ENCODE measurements around the gene CIRBP. TPM values are rescaled to one million over a fixed set of nuclear protein-coding genes. Genes with fewer than 3 reads are reported as not detected.

CIRBP gene
- total and polyA plus RNA-seq, 2 of the 13 experiments (the other 11 are each of a cell fraction or from before 2014, with no cell fraction given), result 133 to 140 TPM

DNA sequence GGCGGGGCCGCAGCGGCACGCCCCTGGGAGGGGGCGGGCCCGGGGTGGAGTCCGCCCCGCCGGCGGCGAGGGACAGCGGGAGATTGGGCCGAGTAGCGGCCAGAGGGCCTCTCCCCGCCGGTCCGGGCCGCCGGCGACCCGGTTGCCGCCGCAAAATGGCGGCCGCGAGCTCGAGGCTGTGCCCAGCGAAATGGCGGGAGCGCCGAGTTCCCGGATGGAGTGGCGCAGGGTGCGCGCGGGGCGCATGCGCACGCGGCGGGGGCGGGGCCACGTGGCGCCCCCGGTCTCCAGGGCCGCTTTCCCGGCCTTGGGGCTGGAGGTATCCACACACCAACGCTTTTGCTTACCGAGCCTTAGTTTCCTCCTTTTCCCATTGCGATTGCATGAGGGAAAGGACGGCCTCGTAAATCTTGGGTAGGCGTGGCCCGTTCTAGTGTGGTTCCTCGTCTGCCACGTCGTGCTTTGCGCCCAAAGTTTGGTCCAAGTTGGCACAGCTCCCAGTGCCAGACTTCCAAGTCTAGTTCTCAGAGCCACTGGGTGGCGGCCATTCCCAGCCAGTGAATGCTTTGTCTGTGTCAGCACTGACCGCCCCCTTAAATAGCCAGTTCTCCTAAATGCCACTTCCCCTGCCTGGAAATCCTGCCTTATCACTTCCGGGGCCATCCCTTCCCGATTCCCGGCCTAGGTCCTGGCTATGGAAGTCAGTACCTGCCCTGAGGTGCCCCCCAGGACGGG lies 513 bp downstream of the CIRBP start (continued):
- TF ChIP-seq ZFP36L1 (CRISPR knock-in tag; IDR thresholded peaks at IDR 0.05) (no peak), PHB2 (IDR thresholded peaks at IDR 0.05; ENCODE audit: partially characterized antibody) (no peak), ZBTB2 (CRISPR knock-in tag; IDR thresholded peaks at IDR 0.05; ENCODE audit: low read depth) (no peak; the same call in none of the 2 replicates), RFXAP (CRISPR knock-in tag; IDR thresholded peaks at IDR 0.05; ENCODE audit: borderline replicate concordance) (no peak; the same call in 1 of the 2 replicates), ERF (CRISPR knock-in tag; IDR thresholded peaks at IDR 0.05) (peak; percentile 53; the same call in 1 of the 2 replicates), ZNF776 (CRISPR knock-in tag; IDR thresholded peaks at IDR 0.05) (no peak), DDIT3 (CRISPR knock-in tag; IDR thresholded peaks at IDR 0.05) (no peak), ZGPAT (CRISPR knock-in tag; IDR thresholded peaks at IDR 0.05) (no peak), KDM5A (IDR thresholded peaks at IDR 0.05; ENCODE audit: borderline replicate concordance, low read length) (peak; percentile 50; the same call in 1 of the 2 replicates), CEBPB (IDR thresholded peaks at IDR 0.05; ENCODE audit: borderline replicate concordance, low read depth, low read length) (no peak), ZNF850 (CRISPR knock-in tag; conservative IDR thresholded peaks at IDR 0.05) (no peak), ZNF781 (CRISPR knock-in tag; IDR thresholded peaks at IDR 0.05; ENCODE audit: borderline replicate concordance, not compliant biosample characterization) (no peak), ZNF558 (CRISPR knock-in tag; IDR thresholded peaks at IDR 0.05; ENCODE audit: borderline replicate concordance) (no peak), TRIM22 (IDR thresholded peaks at IDR 0.05) (no peak), HHEX (CRISPR knock-in tag; IDR thresholded peaks at IDR 0.05) (no peak)
- TF ChIP-seq, protein P1, sequence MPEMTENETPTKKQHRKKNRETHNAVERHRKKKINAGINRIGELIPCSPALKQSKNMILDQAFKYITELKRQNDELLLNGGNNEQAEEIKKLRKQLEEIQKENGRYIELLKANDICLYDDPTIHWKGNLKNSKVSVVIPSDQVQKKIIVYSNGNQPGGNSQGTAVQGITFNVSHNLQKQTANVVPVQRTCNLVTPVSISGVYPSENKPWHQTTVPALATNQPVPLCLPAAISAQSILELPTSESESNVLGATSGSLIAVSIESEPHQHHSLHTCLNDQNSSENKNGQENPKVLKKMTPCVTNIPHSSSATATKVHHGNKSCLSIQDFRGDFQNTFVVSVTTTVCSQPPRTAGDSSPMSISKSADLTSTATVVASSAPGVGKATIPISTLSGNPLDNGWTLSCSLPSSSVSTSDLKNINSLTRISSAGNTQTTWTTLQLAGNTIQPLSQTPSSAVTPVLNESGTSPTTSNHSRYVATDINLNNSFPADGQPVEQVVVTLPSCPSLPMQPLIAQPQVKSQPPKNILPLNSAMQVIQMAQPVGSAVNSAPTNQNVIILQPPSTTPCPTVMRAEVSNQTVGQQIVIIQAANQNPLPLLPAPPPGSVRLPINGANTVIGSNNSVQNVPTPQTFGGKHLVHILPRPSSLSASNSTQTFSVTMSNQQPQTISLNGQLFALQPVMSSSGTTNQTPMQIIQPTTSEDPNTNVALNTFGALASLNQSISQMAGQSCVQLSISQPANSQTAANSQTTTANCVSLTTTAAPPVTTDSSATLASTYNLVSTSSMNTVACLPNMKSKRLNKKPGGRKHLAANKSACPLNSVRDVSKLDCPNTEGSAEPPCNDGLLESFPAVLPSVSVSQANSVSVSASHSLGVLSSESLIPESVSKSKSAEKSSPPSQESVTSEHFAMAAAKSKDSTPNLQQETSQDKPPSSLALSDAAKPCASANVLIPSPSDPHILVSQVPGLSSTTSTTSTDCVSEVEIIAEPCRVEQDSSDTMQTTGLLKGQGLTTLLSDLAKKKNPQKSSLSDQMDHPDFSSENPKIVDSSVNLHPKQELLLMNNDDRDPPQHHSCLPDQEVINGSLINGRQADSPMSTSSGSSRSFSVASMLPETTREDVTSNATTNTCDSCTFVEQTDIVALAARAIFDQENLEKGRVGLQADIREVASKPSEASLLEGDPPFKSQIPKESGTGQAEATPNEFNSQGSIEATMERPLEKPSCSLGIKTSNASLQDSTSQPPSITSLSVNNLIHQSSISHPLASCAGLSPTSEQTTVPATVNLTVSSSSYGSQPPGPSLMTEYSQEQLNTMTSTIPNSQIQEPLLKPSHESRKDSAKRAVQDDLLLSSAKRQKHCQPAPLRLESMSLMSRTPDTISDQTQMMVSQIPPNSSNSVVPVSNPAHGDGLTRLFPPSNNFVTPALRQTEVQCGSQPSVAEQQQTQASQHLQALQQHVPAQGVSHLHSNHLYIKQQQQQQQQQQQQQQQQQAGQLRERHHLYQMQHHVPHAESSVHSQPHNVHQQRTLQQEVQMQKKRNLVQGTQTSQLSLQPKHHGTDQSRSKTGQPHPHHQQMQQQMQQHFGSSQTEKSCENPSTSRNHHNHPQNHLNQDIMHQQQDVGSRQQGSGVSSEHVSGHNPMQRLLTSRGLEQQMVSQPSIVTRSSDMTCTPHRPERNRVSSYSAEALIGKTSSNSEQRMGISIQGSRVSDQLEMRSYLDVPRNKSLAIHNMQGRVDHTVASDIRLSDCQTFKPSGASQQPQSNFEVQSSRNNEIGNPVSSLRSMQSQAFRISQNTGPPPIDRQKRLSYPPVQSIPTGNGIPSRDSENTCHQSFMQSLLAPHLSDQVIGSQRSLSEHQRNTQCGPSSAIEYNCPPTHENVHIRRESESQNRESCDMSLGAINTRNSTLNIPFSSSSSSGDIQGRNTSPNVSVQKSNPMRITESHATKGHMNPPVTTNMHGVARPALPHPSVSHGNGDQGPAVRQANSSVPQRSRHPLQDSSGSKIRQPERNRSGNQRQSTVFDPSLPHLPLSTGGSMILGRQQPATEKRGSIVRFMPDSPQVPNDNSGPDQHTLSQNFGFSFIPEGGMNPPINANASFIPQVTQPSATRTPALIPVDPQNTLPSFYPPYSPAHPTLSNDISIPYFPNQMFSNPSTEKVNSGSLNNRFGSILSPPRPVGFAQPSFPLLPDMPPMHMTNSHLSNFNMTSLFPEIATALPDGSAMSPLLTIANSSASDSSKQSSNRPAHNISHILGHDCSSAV (CRISPR knock-in tag; IDR thresholded peaks at IDR 0.05; ENCODE audit: borderline replicate concordance), result no peak

All from HepG2 (cell line).